Spleen (tissue), 11 donors: ENCODE results near the gene RAD23A. TPM values are rescaled to one million over a fixed set of nuclear protein-coding genes. Genes with fewer than 3 reads are reported as not detected.

Experiments used
- DNase-seq: peaks from one replicate; pipeline ENCODE4 v3.0.0-alpha.2; 2020
- H3K27ac ChIP-seq, 8 donors: fragments of 200-600 bp; sonication (generic) in 7 of 8; 1 replicate in 4 of 8; 2 replicates in 4 of 8; pipeline versions ENCODE4 v1.5.0 to v1.8.0; 2016 to 2021; ENCODE audit warnings: inconsistent platforms in 4 of 8, mild to moderate bottlenecking in 4 of 8, moderate library complexity in 1 of 8
- H3K27me3 ChIP-seq, 7 donors: fragments of 200-600 bp; sonication (generic) in 6 of 7; replicated peaks in 1 of 7; 1 replicate in 4 of 7; 2 replicates in 3 of 7; pipeline versions ENCODE4 v1.5.0 to v1.8.0; 2016 to 2021; ENCODE audit warnings: inconsistent platforms in 3 of 7, mild to moderate bottlenecking in 1 of 7
- H3K36me3 ChIP-seq, 6 donors: fragments of 200-600 bp; sonication (generic) in 5 of 6; 1 replicate in 4 of 6; 2 replicates in 2 of 6; pipeline versions ENCODE4 v1.5.0 to v1.8.0; 2016 to 2021; ENCODE audit warnings: inconsistent platforms in 2 of 6
- H3K4me1 ChIP-seq, 6 donors: fragments of 200-600 bp; sonication (generic) in 5 of 6; 1 replicate in 3 of 6; 2 replicates in 3 of 6; pipeline versions ENCODE4 v1.5.0 to v1.8.0; 2016 to 2021; ENCODE audit warnings: inconsistent platforms in 3 of 6
- H3K4me3 ChIP-seq, 8 donors: fragments of 200-600 bp; sonication (generic) in 7 of 8; 1 replicate in 4 of 8; 2 replicates in 4 of 8; pipeline versions ENCODE4 v1.5.0 to v1.8.0; 2016 to 2021; ENCODE audit warnings: inconsistent platforms in 4 of 8, mild to moderate bottlenecking in 4 of 8, moderate library complexity in 2 of 8
- H3K9me3 ChIP-seq, 8 donors: fragments of 200-600 bp; sonication (generic) in 7 of 8; 1 replicate in 4 of 8; 2 replicates in 4 of 8; pipeline versions ENCODE4 v1.5.0 to v1.8.0; 2016 to 2021; ENCODE audit warnings: inconsistent platforms in 4 of 8
- POLR2A ChIP-seq, 3 donors: fragments of 450-650 bp; IDR thresholded peaks; one replicate each; pipeline ENCODE4 v1.5.1; 2017; ENCODE audit warnings: antibody characterized with exemption in 3 of 3, mild to moderate bottlenecking in 1 of 3
- POLR2AphosphoS5 ChIP-seq, 3 donors: sonication (generic); formaldehyde crosslinking; IDR thresholded peaks; one replicate each; pipeline ENCODE4 v1.5.1; 2017; ENCODE audit warnings: antibody characterized with exemption in 3 of 3
- WGBS, 5 donors: extraction: QIAGEN DNeasy Blood & Tissue Kit in 3 of 5; methylation state at CpG; one replicate each; pipeline versions ENCODE4 v1.1.5 to v1.1.7; 2013 to 2018; 5-methylcytosine and 5-hydroxymethylcytosine counted together
- intact Hi-C: fragments of 100-400 bp; cut with DNase I; formaldehyde crosslinking; loops from one replicate; pipeline ENCODE4 v1.15.0; 2023; ENCODE audit warnings: low total_unique reads
- polyA plus RNA-seq, 3 donors: library from polyadenylated mRNA; stranded (reverse); fragments of 200-250 nt; gene quantifications; one replicate each; pipeline ENCODE4 v1.2.1, GENCODE V29; 2013
- total RNA-seq, 7 donors: library from RNA; depleted of rRNA in 3 of 7; stranded (reverse); fragments of >200 nt in 3 of 7; fragmentation: NEBNext Ultra II Directional in 4 of 7; extraction: Animal tissue kit (Norgen Biotek cat#: 25700) in 4 of 7; gene quantifications; one replicate each; pipeline versions ENCODE4 v1.1.0 to v1.2.1, GENCODE V29; 2016 to 2021
- TF ChIP-seq, protein P1 (sequence below), 11 experiments: fragments of 200-600 bp in 7 of 11; fragments of 450-650 bp in 4 of 11; sonication (generic) in 4 of 11; IDR thresholded peaks in 8 of 11; conservative IDR thresholded peaks in 3 of 11; 1 replicate in 7 of 11; 2 replicates in 4 of 11; pipeline versions ENCODE4 v1.4.0 to v1.8.0; 2016 to 2021; ENCODE audit warnings: antibody characterized with exemption in 11 of 11, inconsistent platforms in 4 of 11, mild to moderate bottlenecking in 1 of 11
- donor health status: healthy with polysubstance abuse.
- donor health status: DM: no; HTN: no; CAD: no; lungs with moderate emphysema.
- donor health status: DM: no; HTN: no; CAD: no.
- donor health status: Bipolar disorder and iron deficiency.
- donor health status: healthy.
- donor health status: DM: no; HTN: no; CAD: no.
- donor health status: DM: yes; HTN: yes; CAD: no.

Gene RAD23A
- total and polyA plus RNA-seq, 10 donors: 80.4 to 134 (median 92.3) TPM

GRCh38 chr19:12946731-12947496, 1.3 kb downstream of the RAD23A start:
- peaks cover 21 to 86% (median 65%) of the 10 kb centered on the region in 6 donors for H3K4me1 ChIP-seq
- DNase-seq: no peak
- peak overlapping the region in 7 of 8 donors; percentile 87 to 98 (median 95) for H3K27ac ChIP-seq
- 68 to 79% (median 74%) methylated on average over 14 of the region's 14 CpGs for WGBS, 5 donors
- no peaks in the 10 kb centered on the region for H3K27me3 ChIP-seq
- intact Hi-C loops: no loop called here
- TF ChIP-seq, protein P1, sequence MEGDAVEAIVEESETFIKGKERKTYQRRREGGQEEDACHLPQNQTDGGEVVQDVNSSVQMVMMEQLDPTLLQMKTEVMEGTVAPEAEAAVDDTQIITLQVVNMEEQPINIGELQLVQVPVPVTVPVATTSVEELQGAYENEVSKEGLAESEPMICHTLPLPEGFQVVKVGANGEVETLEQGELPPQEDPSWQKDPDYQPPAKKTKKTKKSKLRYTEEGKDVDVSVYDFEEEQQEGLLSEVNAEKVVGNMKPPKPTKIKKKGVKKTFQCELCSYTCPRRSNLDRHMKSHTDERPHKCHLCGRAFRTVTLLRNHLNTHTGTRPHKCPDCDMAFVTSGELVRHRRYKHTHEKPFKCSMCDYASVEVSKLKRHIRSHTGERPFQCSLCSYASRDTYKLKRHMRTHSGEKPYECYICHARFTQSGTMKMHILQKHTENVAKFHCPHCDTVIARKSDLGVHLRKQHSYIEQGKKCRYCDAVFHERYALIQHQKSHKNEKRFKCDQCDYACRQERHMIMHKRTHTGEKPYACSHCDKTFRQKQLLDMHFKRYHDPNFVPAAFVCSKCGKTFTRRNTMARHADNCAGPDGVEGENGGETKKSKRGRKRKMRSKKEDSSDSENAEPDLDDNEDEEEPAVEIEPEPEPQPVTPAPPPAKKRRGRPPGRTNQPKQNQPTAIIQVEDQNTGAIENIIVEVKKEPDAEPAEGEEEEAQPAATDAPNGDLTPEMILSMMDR (IDR thresholded peaks at IDR 0.05 in 8 of 11, conservative IDR thresholded peaks at IDR 0.05 in 3 of 11): no peak
- TF ChIP-seq POLR2A (IDR thresholded peaks at IDR 0.05): no peak
- no peak for TF ChIP-seq POLR2AphosphoS5 (IDR thresholded peaks at IDR 0.05)
- H3K9me3 ChIP-seq: no peaks in the 10 kb centered on the region
- H3K4me3 ChIP-seq: peak overlapping the region; percentile 77 to 99 (median 90)
- H3K36me3 ChIP-seq: peaks cover 5 to 79% (median 76%) of the 10 kb centered on the region in 6 donors

GRCh38 chr19:12947702-12948611, 2.3 kb downstream of the RAD23A start:
- intact Hi-C loops: no loop called here
- Histone ChIP-seq H3K36me3 (peaks cover 5 to 79% (median 76%) of the 10 kb centered on the region in 6 donors), H3K27me3 (no peaks in the 10 kb centered on the region), H3K27ac (peak overlapping the region in 2 of 8 donors; percentile 13 to 16), H3K9me3 (no peaks in the 10 kb centered on the region), H3K4me3 (no peak overlapping the region), H3K4me1 (peaks cover 22 to 86% (median 64%) of the 10 kb centered on the region in 6 donors)
- 83 to 94% (median 91%) methylated on average over 27 to 28 of the region's 28 CpGs for WGBS, 5 donors
- TF ChIP-seq POLR2A (IDR thresholded peaks at IDR 0.05): no peak
- TF ChIP-seq POLR2AphosphoS5 (IDR thresholded peaks at IDR 0.05): peak in 1 of 3 donors; percentile 9
- TF ChIP-seq, protein P1 (IDR thresholded peaks at IDR 0.05 in 8 of 11, conservative IDR thresholded peaks at IDR 0.05 in 3 of 11): no peak
- DNase-seq: no peak

DNA sequence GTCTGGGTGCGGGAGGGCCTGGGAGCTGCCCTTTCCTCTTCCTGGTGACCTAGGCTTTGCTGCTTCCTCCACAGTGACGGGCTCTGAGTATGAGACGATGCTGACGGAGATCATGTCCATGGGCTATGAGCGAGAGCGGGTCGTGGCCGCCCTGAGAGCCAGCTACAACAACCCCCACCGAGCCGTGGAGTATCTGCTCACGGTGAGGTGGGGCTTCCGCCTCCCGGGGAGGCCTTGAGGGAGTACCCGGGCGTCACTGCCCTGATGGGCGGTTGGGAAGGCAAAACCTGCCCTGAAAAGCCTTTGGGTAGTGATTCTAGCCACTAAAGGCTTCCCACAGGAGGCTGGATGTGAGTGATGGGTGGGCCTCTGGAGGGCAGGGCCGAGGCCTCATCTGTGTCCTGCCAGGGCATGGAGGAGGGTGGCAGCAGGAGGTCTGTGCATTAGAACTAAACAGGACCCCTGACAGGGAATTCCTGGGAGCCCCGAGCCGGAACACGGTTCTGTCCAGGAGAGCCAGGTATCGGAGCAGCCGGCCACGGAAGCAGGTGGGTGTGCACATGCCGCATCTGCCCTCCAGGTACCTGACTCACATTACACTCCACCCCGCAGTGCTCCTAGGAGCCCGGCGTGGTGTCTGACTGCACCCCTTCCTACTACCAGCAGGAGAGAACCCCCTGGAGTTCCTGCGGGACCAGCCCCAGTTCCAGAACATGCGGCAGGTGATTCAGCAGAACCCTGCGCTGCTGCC, 3.1 kb downstream of the RAD23A start:
- TF ChIP-seq, protein P1 (IDR thresholded peaks at IDR 0.05 in 8 of 11, conservative IDR thresholded peaks at IDR 0.05 in 3 of 11): no peak
- TF ChIP-seq POLR2AphosphoS5 (IDR thresholded peaks at IDR 0.05) (peak in 1 of 3 donors; percentile 20), POLR2A (IDR thresholded peaks at IDR 0.05) (no peak)
- Histone ChIP-seq H3K4me3 (no peak overlapping the region), H3K36me3 (peaks cover 5 to 79% (median 75%) of the 10 kb centered on the region in 6 donors), H3K4me1 (peaks cover 20 to 86% (median 64%) of the 10 kb centered on the region in 6 donors), H3K27ac (peak overlapping the region in 2 of 8 donors; percentile 13 to 16), H3K27me3 (no peaks in the 10 kb centered on the region), H3K9me3 (no peaks in the 10 kb centered on the region)
- intact Hi-C loops: no loop called here
- WGBS, 5 donors: 90 to 96% (median 92%) methylated on average over 23 to 30 of the region's 30 CpGs
- no peak for DNase-seq
